ENCODE measurements around the gene NELL2. TPM values are rescaled to one million over a fixed set of nuclear protein-coding genes. Genes with fewer than 3 reads are reported as not detected.

Gene NELL2
- polyA plus RNA-seq, 1 experiment = 0.43 TPM

- no peak for DNase-seq (ENCODE audit: low read depth, low spot score)
- ChIA-PET CTCF (no interaction called here), POLR2A (no interaction called here)
- Histone ChIP-seq H3K4me3 (ENCODE audit: low read depth, low read length) (no peak overlapping the region), H3K27ac (ENCODE audit: low read depth, low read length) (no peak overlapping the region), H3K27me3 (ENCODE audit: control insufficient read depth, insufficient read depth, low read length) (no peaks in the 10 kb centered on the region), H3K9me3 (ENCODE audit: control insufficient read depth, insufficient read depth, low read length) (peaks cover 11% of the 10 kb centered on the region; the same call in 1 of the 2 replicates)
- TF ChIP-seq CTCF (IDR thresholded peaks at IDR 0.05; ENCODE audit: low read depth, low read length) = no peak
Observed at GRCh38 chr12:44672042-44672441, 204.1 kb downstream of the NELL2 start.

GRCh38 chr12:44668443-44668842, 207.7 kb downstream of the NELL2 start:
- H3K9me3 ChIP-seq (ENCODE audit: control insufficient read depth, insufficient read depth, low read length) = peaks cover 11% of the 10 kb centered on the region; the same call in 1 of the 2 replicates
- H3K27me3 ChIP-seq (ENCODE audit: control insufficient read depth, insufficient read depth, low read length) = no peaks in the 10 kb centered on the region
- no peak overlapping the region for H3K4me3 ChIP-seq (ENCODE audit: low read depth, low read length)
- no peak overlapping the region for H3K27ac ChIP-seq (ENCODE audit: low read depth, low read length)
- no peak for TF ChIP-seq CTCF (IDR thresholded peaks at IDR 0.05; ENCODE audit: low read depth, low read length)
- ChIA-PET POLR2A (no interaction called here), CTCF (no interaction called here)
- no peak for DNase-seq (ENCODE audit: low read depth, low spot score)

GRCh38 chr12:44667461-44667860, 208.7 kb downstream of the NELL2 start:
- Histone ChIP-seq H3K9me3 (ENCODE audit: control insufficient read depth, insufficient read depth, low read length) (peaks cover 11% of the 10 kb centered on the region; the same call in 1 of the 2 replicates), H3K27me3 (ENCODE audit: control insufficient read depth, insufficient read depth, low read length) (no peaks in the 10 kb centered on the region), H3K27ac (ENCODE audit: low read depth, low read length) (no peak overlapping the region), H3K4me3 (ENCODE audit: low read depth, low read length) (no peak overlapping the region)
- no peak for TF ChIP-seq CTCF (IDR thresholded peaks at IDR 0.05; ENCODE audit: low read depth, low read length)
- POLR2A ChIA-PET = no interaction called here
- CTCF ChIA-PET = no interaction called here
- no peak for DNase-seq (ENCODE audit: low read depth, low spot score)

- Histone ChIP-seq H3K4me3 (ENCODE audit: low read depth, low read length) (no peak overlapping the region), H3K27ac (ENCODE audit: low read depth, low read length) (no peak overlapping the region), H3K9me3 (ENCODE audit: control insufficient read depth, insufficient read depth, low read length) (peaks cover 6% of the 10 kb centered on the region; the same call in 1 of the 2 replicates), H3K27me3 (ENCODE audit: control insufficient read depth, insufficient read depth, low read length) (no peaks in the 10 kb centered on the region)
- ChIA-PET POLR2A (no interaction called here), CTCF (no interaction called here)
- no peak for TF ChIP-seq CTCF (IDR thresholded peaks at IDR 0.05; ENCODE audit: low read depth, low read length)
- DNase-seq (ENCODE audit: low read depth, low spot score) = no peak
Observed at GRCh38 chr12:44663291-44663690, 212.8 kb downstream of the NELL2 start.

- Histone ChIP-seq H3K27me3 (ENCODE audit: control insufficient read depth, insufficient read depth, low read length) (no peaks in the 10 kb centered on the region), H3K4me3 (ENCODE audit: low read depth, low read length) (no peak overlapping the region), H3K27ac (ENCODE audit: low read depth, low read length) (no peak overlapping the region), H3K9me3 (ENCODE audit: control insufficient read depth, insufficient read depth, low read length) (no peaks in the 10 kb centered on the region)
- POLR2A ChIA-PET = no interaction called here
- no peak for DNase-seq (ENCODE audit: low read depth, low spot score)
- CTCF ChIA-PET = no interaction called here
- no peak for TF ChIP-seq CTCF (IDR thresholded peaks at IDR 0.05; ENCODE audit: low read depth, low read length)
Observed at GRCh38 chr12:44655846-44656245, 220.3 kb downstream of the NELL2 start.
